Esophagus muscularis mucosa (tissue), 3 donors: ENCODE measurements around the gene ZKSCAN8.
A peak's percentile ranks its signal among the peaks of the same experiment; 100 is the strongest.

Source experiments
- POLR2A ChIP-seq: fragments of 450-650 bp; IDR thresholded peaks from one replicate; pipeline ENCODE4 v1.6.1; 2017; ENCODE audit warnings: antibody characterized with exemption, moderate library complexity, mild to moderate bottlenecking, low read depth
- TF ChIP-seq, protein P1 (sequence below), 3 experiments: fragments of 200-600 bp in 2 of 3; fragments of 450-650 bp in 1 of 3; sonication (generic) in 2 of 3; IDR thresholded peaks; one replicate each; pipeline ENCODE4 v1.5.1; 2017 to 2019; ENCODE audit warnings: antibody characterized with exemption in 3 of 3, mild to moderate bottlenecking in 2 of 3, moderate library complexity in 1 of 3

DNA sequence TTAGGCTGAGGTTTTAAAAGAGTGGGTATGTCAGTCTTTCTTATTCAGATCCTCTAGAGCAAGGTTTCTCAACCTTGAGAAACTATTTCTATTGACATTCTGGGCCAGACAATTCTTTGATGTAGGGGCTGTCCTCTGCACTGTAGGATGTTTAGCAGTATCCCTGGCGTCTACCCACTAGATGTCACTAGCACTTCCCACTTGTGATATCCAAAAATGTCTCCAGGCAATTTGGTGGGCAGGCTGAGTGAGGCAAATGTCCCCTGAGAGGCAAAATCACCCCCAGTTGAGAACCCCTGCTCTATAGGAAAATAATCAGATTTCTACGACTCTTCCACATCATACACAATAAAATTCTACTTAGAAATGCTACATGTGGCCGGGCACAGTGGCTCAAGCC is 7.7 kb upstream of the ZKSCAN8 start:
- TF ChIP-seq, protein P1, sequence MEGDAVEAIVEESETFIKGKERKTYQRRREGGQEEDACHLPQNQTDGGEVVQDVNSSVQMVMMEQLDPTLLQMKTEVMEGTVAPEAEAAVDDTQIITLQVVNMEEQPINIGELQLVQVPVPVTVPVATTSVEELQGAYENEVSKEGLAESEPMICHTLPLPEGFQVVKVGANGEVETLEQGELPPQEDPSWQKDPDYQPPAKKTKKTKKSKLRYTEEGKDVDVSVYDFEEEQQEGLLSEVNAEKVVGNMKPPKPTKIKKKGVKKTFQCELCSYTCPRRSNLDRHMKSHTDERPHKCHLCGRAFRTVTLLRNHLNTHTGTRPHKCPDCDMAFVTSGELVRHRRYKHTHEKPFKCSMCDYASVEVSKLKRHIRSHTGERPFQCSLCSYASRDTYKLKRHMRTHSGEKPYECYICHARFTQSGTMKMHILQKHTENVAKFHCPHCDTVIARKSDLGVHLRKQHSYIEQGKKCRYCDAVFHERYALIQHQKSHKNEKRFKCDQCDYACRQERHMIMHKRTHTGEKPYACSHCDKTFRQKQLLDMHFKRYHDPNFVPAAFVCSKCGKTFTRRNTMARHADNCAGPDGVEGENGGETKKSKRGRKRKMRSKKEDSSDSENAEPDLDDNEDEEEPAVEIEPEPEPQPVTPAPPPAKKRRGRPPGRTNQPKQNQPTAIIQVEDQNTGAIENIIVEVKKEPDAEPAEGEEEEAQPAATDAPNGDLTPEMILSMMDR (IDR thresholded peaks at IDR 0.05): peak in 1 of 3 experiments; percentile 31
- no peak for TF ChIP-seq POLR2A
